HG03139 (cell line): ENCODE measurements around the gene TIMM10B.

ENCODE experiments used
- ATAC-seq: cut with Tn5 transposase; IDR thresholded peaks from one replicate; pipeline ENCODE4 v1.9.1; 2021; ENCODE audit not compliant: unreplicated experiment

Gene TIMM10B

GRCh38 chr11:6481012-6481923 lies at the start of gene TIMM10B, which contains the start of gene ARFIP2:
TIMM10B (plus strand) TSS chr11:6481501; CDS start chr11:6481517, 16 bp downstream.
ARFIP2 (minus strand) TSS chr11:6481331; CDS start chr11:6480421, 910 bp downstream.
- ATAC-seq: peak; percentile 99

GRCh38 chr11:6431861-6432260 lies 49.4 kb upstream of the TIMM10B start:
- ATAC-seq: no peak

GRCh38 chr11:6433998-6434660 lies 47.2 kb upstream of the TIMM10B start:
- no peak for ATAC-seq

- no peak for ATAC-seq
Observed at GRCh38 chr11:6437423-6437822, 43.9 kb upstream of the TIMM10B start.

GRCh38 chr11:6437993-6438392 lies 43.3 kb upstream of the TIMM10B start:
- no peak for ATAC-seq

GRCh38 chr11:6438979-6439571 lies 42.2 kb upstream of the TIMM10B start:
- no peak for ATAC-seq

GRCh38 chr11:6440906-6441358 lies 40.4 kb upstream of the TIMM10B start, which contains the start of gene HPX:
HPX (minus strand) TSS chr11:6440987; CDS start chr11:6440963, 24 bp downstream.
- ATAC-seq: no peak

- ATAC-seq: no peak
Observed at GRCh38 chr11:6442441-6442840, 38.9 kb upstream of the TIMM10B start.

- ATAC-seq: peak; percentile 73
Observed at GRCh38 chr11:6443269-6444003, 37.9 kb upstream of the TIMM10B start.

GRCh38 chr11:6448574-6448973 lies 32.7 kb upstream of the TIMM10B start:
- no peak for ATAC-seq

- no peak for ATAC-seq
Observed at GRCh38 chr11:6452219-6452618, 29.1 kb upstream of the TIMM10B start.

- no peak for ATAC-seq
Observed at GRCh38 chr11:6453152-6453551, 28.1 kb upstream of the TIMM10B start.

GRCh38 chr11:6455070-6455469 lies 26.2 kb upstream of the TIMM10B start:
- no peak for ATAC-seq

- ATAC-seq: no peak
Observed at GRCh38 chr11:6456361-6457073, 24.8 kb upstream of the TIMM10B start.

- no peak for ATAC-seq
Observed at GRCh38 chr11:6457581-6458320, 23.6 kb upstream of the TIMM10B start.

GRCh38 chr11:6458352-6459098 lies 22.8 kb upstream of the TIMM10B start:
- no peak for ATAC-seq

GRCh38 chr11:6459099-6459450 lies 22.2 kb upstream of the TIMM10B start:
- ATAC-seq: no peak

GRCh38 chr11:6468712-6469495 lies 12.4 kb upstream of the TIMM10B start:
- ATAC-seq: peak; percentile 56
